ENCODE measurements around the gene LIFR.

Gene LIFR

GRCh38 chr5:38433160-38433861 is 123.1 kb downstream of the LIFR start:
- DNase-seq, result no peak

GRCh38 chr5:38431242-38431853 is 125.1 kb downstream of the LIFR start:
- no peak for DNase-seq

DNA sequence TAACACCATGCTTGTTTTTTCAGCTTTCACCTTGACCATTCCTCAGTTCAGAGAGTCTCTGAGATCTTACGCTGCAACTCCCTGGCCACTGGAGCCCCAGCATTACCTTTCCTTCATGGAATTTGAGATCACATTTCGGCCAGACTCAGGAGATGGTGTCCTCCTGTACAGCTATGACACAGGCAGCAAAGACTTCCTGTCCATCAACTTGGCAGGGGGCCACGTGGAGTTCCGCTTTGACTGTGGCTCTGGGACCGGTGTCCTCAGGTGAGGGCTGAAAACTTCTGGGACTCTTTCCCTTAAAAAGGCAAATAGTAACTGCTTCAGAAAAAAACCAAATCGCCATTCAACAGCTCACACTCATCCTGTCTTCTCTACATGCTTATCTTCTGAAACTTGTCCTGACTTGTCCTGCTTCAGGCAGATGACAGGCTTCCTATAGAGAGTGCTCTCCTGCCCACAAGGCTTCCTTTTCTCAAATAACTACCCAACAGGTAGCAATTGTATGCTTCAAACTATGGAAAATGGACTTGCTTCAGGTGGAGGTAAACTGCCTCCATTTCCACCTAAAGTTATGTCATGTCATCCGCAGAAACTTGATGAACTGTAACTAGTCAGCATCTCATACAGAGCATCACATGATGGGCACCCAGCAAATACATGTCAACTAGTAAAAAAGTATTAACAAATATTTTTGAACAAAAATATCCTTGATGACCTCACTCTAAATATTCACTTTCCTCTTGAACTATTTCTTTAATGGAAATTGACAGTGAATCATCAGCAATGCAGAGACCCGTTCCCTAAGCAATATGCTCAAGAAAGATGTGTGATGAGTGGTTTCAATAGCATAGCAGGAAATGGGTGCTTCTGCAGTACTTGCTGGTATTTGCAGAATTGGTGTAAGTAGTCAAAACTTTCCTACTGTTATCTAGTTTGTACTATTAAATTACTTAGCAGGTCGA is 129.2 kb downstream of the LIFR start:
- no peak for DNase-seq

- no peak for DNase-seq
Observed at GRCh38 chr5:38426490-38426889, 130.0 kb downstream of the LIFR start.

Data from DMS153 (cell line).